GM23338 (cell line): ENCODE data around the gene SAMD8. TPM values are rescaled to one million over a fixed set of nuclear protein-coding genes. Genes with fewer than 3 reads are reported as not detected.

ENCODE experiments used
- ATAC-seq: fragments of 200-7000 bp; cut with Tn5 transposase; 3 replicates; pipeline ENCODE4 v1.9.1; 2020
- DNase-seq: peaks from one replicate; pipeline ENCODE4 v3.0.0-alpha.2; 2015; ENCODE audit warnings: low spot score
- H2AFZ ChIP-seq: fragments of 200-600 bp; sonication (generic); 2 replicates; pipeline ENCODE4 v1.8.0; 2016; ENCODE audit warnings: antibody characterized with exemption, mild to moderate bottlenecking, moderate library complexity
- H3F3A ChIP-seq: fragments of 200-600 bp; sonication (generic); replicated peaks from 2 replicates; pipeline ENCODE4 v1.8.0; 2017; ENCODE audit warnings: antibody characterized with exemption, mixed run types, low read depth
- H3K27ac ChIP-seq: fragments of 200-600 bp; sonication (generic); 2 replicates; pipeline ENCODE4 v1.6.1; 2016; ENCODE audit warnings: low read depth
- H3K27me3 ChIP-seq: fragments of 200-600 bp; sonication (generic); 2 replicates; pipeline ENCODE4 v1.8.0; 2016; ENCODE audit warnings: mild to moderate bottlenecking, mixed run types, moderate library complexity; ENCODE audit not compliant: insufficient read depth
- H3K36me3 ChIP-seq: fragments of 200-600 bp; sonication (generic); 2 replicates; pipeline ENCODE4 v1.8.0; 2016; ENCODE audit warnings: mild to moderate bottlenecking; ENCODE audit not compliant: insufficient read depth
- H3K4me1 ChIP-seq: fragments of 200-600 bp; sonication (generic); 2 replicates; pipeline ENCODE4 v1.8.0; 2016; ENCODE audit warnings: mild to moderate bottlenecking, moderate library complexity; ENCODE audit not compliant: insufficient read depth
- H3K4me2 ChIP-seq: fragments of 200-600 bp; sonication (generic); 2 replicates; pipeline ENCODE4 v1.7.1; 2017; ENCODE audit warnings: mixed run types
- H3K4me3 ChIP-seq: fragments of 200-600 bp; sonication (generic); 2 replicates; pipeline ENCODE4 v1.6.1; 2016; ENCODE audit warnings: mixed run types
- H3K79me2 ChIP-seq: fragments of 200-600 bp; sonication (generic); replicated peaks from 2 replicates; pipeline ENCODE4 v1.8.0; 2017; ENCODE audit warnings: mild to moderate bottlenecking; ENCODE audit not compliant: insufficient read depth
- H3K9me2 ChIP-seq: fragments of 200-600 bp; sonication (generic); 2 replicates; pipeline ENCODE4 v1.8.0; 2017; ENCODE audit not compliant: insufficient read depth
- H4K20me1 ChIP-seq: fragments of 200-600 bp; sonication (generic); replicated peaks from 2 replicates; pipeline ENCODE4 v1.8.0; 2017; ENCODE audit warnings: mild to moderate bottlenecking; ENCODE audit not compliant: insufficient read depth
- H3K27ac Mint-ChIP-seq: 2 replicates; pipeline ENCODE4 v1.8.0; 2020; ENCODE audit warnings: inconsistent platforms, mild to moderate bottlenecking, moderate library complexity, mixed read lengths
- H3K27me3 Mint-ChIP-seq: 3 replicates; pipeline ENCODE4 v1.8.0; 2022; ENCODE audit warnings: low read depth, mild to moderate bottlenecking, moderate library complexity, mixed read lengths, inconsistent platforms; ENCODE audit not compliant: insufficient read depth, poor library complexity
- H3K36me3 Mint-ChIP-seq: 3 replicates; pipeline ENCODE4 v1.8.0; 2021; ENCODE audit warnings: low read depth, mild to moderate bottlenecking, inconsistent platforms, moderate library complexity, mixed read lengths
- H3K4me1 Mint-ChIP-seq: 3 replicates; pipeline ENCODE4 v1.8.0; 2020; ENCODE audit warnings: mild to moderate bottlenecking, inconsistent platforms, mixed read lengths
- H3K4me3 Mint-ChIP-seq: 3 replicates; pipeline ENCODE4 v1.8.0; 2021; ENCODE audit warnings: moderate library complexity, mild to moderate bottlenecking, inconsistent platforms, mixed read lengths
- H3K9me3 Mint-ChIP-seq: 3 replicates; pipeline ENCODE4 v1.8.0; 2020; ENCODE audit warnings: moderate library complexity, mild to moderate bottlenecking, inconsistent platforms, mixed read lengths
- CREB1 ChIP-seq: fragments of 250-450 bp; sonication (Bioruptor Pico); IDR thresholded peaks from 2 replicates; pipeline ENCODE4 v1.5.0; 2020; ENCODE audit warnings: low read depth, mild to moderate bottlenecking, moderate library complexity
- CTCF ChIP-seq, 2 experiments: fragments of 200-600 bp in 1 of 2; sonication (generic) in 1 of 2; conservative IDR thresholded peaks; 2 replicates each; pipeline versions ENCODE4 v1.5.1 to v1.6.1; 2016 to 2017; ENCODE audit warnings: antibody characterized with exemption in 2 of 2, low read depth in 2 of 2, mild to moderate bottlenecking in 2 of 2, moderate library complexity in 1 of 2
- ETS1 ChIP-seq: IDR thresholded peaks from 2 replicates; pipeline ENCODE4 v1.6.1; 2016; ENCODE audit warnings: antibody characterized with exemption
- EZH2 ChIP-seq: fragments of 200-600 bp; sonication (generic); IDR thresholded peaks from one replicate; pipeline ENCODE4 v1.8.0; 2017; ENCODE audit warnings: antibody characterized with exemption, mild to moderate bottlenecking, low read depth; ENCODE audit not compliant: unreplicated experiment
- EZH2phosphoT487 ChIP-seq: fragments of 200-600 bp; sonication (generic); IDR thresholded peaks from one replicate; pipeline ENCODE4 v1.8.1; 2018; ENCODE audit warnings: antibody characterized with exemption; ENCODE audit not compliant: unreplicated experiment
- JUNB ChIP-seq: IDR thresholded peaks from one replicate; pipeline ENCODE4 v1.6.1; 2016; ENCODE audit warnings: antibody characterized with exemption; ENCODE audit not compliant: unreplicated experiment
- NANOG ChIP-seq: IDR thresholded peaks from 2 replicates; pipeline ENCODE4 v1.6.1; 2016; ENCODE audit warnings: antibody characterized with exemption, borderline replicate concordance
- POLR2AphosphoS5 ChIP-seq: IDR thresholded peaks from 2 replicates; pipeline ENCODE4 v1.6.1; 2016; ENCODE audit warnings: antibody characterized with exemption, low read depth
- REST ChIP-seq: IDR thresholded peaks from one replicate; pipeline ENCODE4 v1.6.1; 2018; ENCODE audit warnings: antibody characterized with exemption; ENCODE audit not compliant: unreplicated experiment
- STAT1 ChIP-seq: IDR thresholded peaks from one replicate; pipeline ENCODE4 v1.6.1; 2016; ENCODE audit warnings: antibody characterized with exemption; ENCODE audit not compliant: unreplicated experiment
- ZNF462 ChIP-seq: fragments of 250-450 bp; sonication (Bioruptor Pico); IDR thresholded peaks from 2 replicates; pipeline ENCODE4 v1.5.0; 2020; ENCODE audit warnings: mild to moderate bottlenecking, moderate library complexity
- polyA plus RNA-seq: library from polyadenylated mRNA; unstranded; fragments of >200 nt; fragmentation: Nextera tagmentation; extraction: Ambion mirVana; gene quantifications from 2 replicates; pipeline ENCODE4 v1.2.1, GENCODE V29; 2016
- total RNA-seq: library from RNA; depleted of rRNA; stranded (reverse); fragments of >200 nt; shearing (Covaris generic); gene quantifications from 2 replicates; pipeline ENCODE4 v1.2.3, GENCODE V29; 2014

Gene SAMD8
- total and polyA plus RNA-seq, 2 experiments from 2014 or later: 7.8 to 28.4 TPM

- H3K36me3 ChIP-seq: peaks cover 25% of the 10 kb centered on the region
- H3K9me2 ChIP-seq: no peaks in the 10 kb centered on the region
- H3K27me3 Mint-ChIP-seq: peaks cover 25% of the 10 kb centered on the region
- H3K36me3 Mint-ChIP-seq: peaks cover 89% of the 10 kb centered on the region
- peaks cover 71% of the 10 kb centered on the region for H3K79me2 ChIP-seq
- peaks cover 40% of the 10 kb centered on the region for H3K4me1 ChIP-seq
- no peak for DNase-seq
- H4K20me1 ChIP-seq: peaks cover 19% of the 10 kb centered on the region
- peaks cover 41% of the 10 kb centered on the region for H3F3A ChIP-seq
- H3K4me2 ChIP-seq: no peak overlapping the region
- no peak overlapping the region for H2AFZ ChIP-seq
- no peak for ATAC-seq
- no peaks in the 10 kb centered on the region for H3K9me3 Mint-ChIP-seq
- no peaks in the 10 kb centered on the region for H3K27me3 ChIP-seq
- H3K27ac Mint-ChIP-seq: peak overlapping the region; percentile 67
- H3K4me1 Mint-ChIP-seq: peaks cover 61% of the 10 kb centered on the region
- no peak overlapping the region for H3K4me3 Mint-ChIP-seq
- H3K27ac ChIP-seq: peak overlapping the region; percentile 78
- no peak for TF ChIP-seq POLR2AphosphoS5
- TF ChIP-seq CTCF (conservative IDR thresholded peaks at IDR 0.05; ENCODE audit: low read depth in 2 of 2): no peak
- TF ChIP-seq NANOG: no peak
- TF ChIP-seq ETS1: no peak
- TF ChIP-seq EZH2phosphoT487: no peak
- no peak for TF ChIP-seq JUNB
- TF ChIP-seq EZH2: no peak
- no peak for TF ChIP-seq CREB1 (CRISPR knock-in tag)
- no peak for TF ChIP-seq STAT1
- no peak for TF ChIP-seq ZNF462 (CRISPR knock-in tag)
- no peak for TF ChIP-seq REST
- no peak overlapping the region for H3K4me3 ChIP-seq
These were observed 117.4 kb downstream of the SAMD8 start for GRCh38 chr10:75228834-75229233.
